8988T (cell line): ENCODE data around the gene RASGRP3.

ENCODE experiments used
- DNase-seq: peaks from one replicate; pipeline ENCODE4 v3.0.0; 2011

The RASGRP3 gene

GRCh38 chr2:33526921-33527320 lies 50.5 kb downstream of the RASGRP3 start:
- no peak for DNase-seq

GRCh38 chr2:33528441-33528950 lies 52.0 kb downstream of the RASGRP3 start:
- no peak for DNase-seq

- DNase-seq = no peak
Measured at GRCh38 chr2:33529771-33530481, 53.5 kb downstream of the RASGRP3 start.

- DNase-seq = no peak
Measured at GRCh38 chr2:33530690-33531548, 54.5 kb downstream of the RASGRP3 start.

GRCh38 chr2:33531549-33532059 lies 55.2 kb downstream of the RASGRP3 start:
- DNase-seq = no peak

- no peak for DNase-seq
Measured at GRCh38 chr2:33532146-33532545, 55.7 kb downstream of the RASGRP3 start.

- no peak for DNase-seq
Measured at GRCh38 chr2:33532966-33533365, 56.5 kb downstream of the RASGRP3 start.

- no peak for DNase-seq
Measured at GRCh38 chr2:33535421-33535820, 59.0 kb downstream of the RASGRP3 start.

- no peak for DNase-seq
Measured at GRCh38 chr2:33541243-33541642, 64.8 kb downstream of the RASGRP3 start.

- DNase-seq = no peak
Measured at GRCh38 chr2:33550206-33550605, 73.8 kb downstream of the RASGRP3 start.

GRCh38 chr2:33552758-33553461 lies 76.5 kb downstream of the RASGRP3 start:
- no peak for DNase-seq

- DNase-seq = no peak
Measured at GRCh38 chr2:33555681-33556080, 79.2 kb downstream of the RASGRP3 start.

- no peak for DNase-seq
Measured at GRCh38 chr2:33559328-33559727, 82.9 kb downstream of the RASGRP3 start.

GRCh38 chr2:33560017-33560416 lies 83.6 kb downstream of the RASGRP3 start:
- no peak for DNase-seq

GRCh38 chr2:33561872-33562271 lies 85.4 kb downstream of the RASGRP3 start:
- DNase-seq = no peak

- DNase-seq = no peak
Measured at GRCh38 chr2:33570681-33571080, 94.2 kb downstream of the RASGRP3 start.

GRCh38 chr2:33573657-33574056 lies 97.2 kb downstream of the RASGRP3 start:
- DNase-seq = no peak

GRCh38 chr2:33577084-33577483 lies 100.6 kb downstream of the RASGRP3 start:
- no peak for DNase-seq

- no peak for DNase-seq
Measured at GRCh38 chr2:33577668-33578067, 101.2 kb downstream of the RASGRP3 start.

- DNase-seq = no peak
Measured at GRCh38 chr2:33579227-33579626, 102.8 kb downstream of the RASGRP3 start.

GRCh38 chr2:33581872-33582271 lies 105.4 kb downstream of the RASGRP3 start:
- DNase-seq = no peak

- DNase-seq = no peak
Measured at GRCh38 chr2:33583194-33583938, 106.9 kb downstream of the RASGRP3 start.
